Activated B cell treated with CpG ODN at 0.5 μM for 24 hours (primary cell): Measurements from ENCODE around the gene ING5. TPM values are rescaled to one million over a fixed set of nuclear protein-coding genes. Genes with fewer than 3 reads are reported as not detected.

Experiments used
- ATAC-seq: fragments of 200-7000 bp; cut with Tn5 transposase; one replicate; pipeline ENCODE4 v1.10.0; 2021; ENCODE audit warnings: low read depth, mild to moderate bottlenecking, moderate library complexity
- CTCF ChIA-PET: fragments of 350-600 bp; sonication (Branson Sonifier 250); formaldehyde crosslinking; loops from one replicate; lab custom pipeline; 2021; ENCODE audit warnings: antibody characterized with exemption; lab: Charles Lee
- POLR2A ChIA-PET: fragments of 350-600 bp; sonication (Branson Sonifier 250); formaldehyde crosslinking; loops from one replicate; lab custom pipeline; 2021; ENCODE audit warnings: antibody characterized with exemption; lab: Charles Lee
- DNase-seq: peaks from one replicate; pipeline ENCODE4 v3.0.0; 2022
- H3K27ac Mint-ChIP-seq: one replicate; pipeline ENCODE4 v1.8.0; 2020; ENCODE audit warnings: mixed read lengths
- H3K27me3 Mint-ChIP-seq: one replicate; pipeline ENCODE4 v1.8.0; 2021; ENCODE audit warnings: mixed read lengths
- H3K36me3 Mint-ChIP-seq: one replicate; pipeline ENCODE4 v1.8.0; 2021; ENCODE audit warnings: low read depth, mixed read lengths
- H3K4me1 Mint-ChIP-seq: one replicate; pipeline ENCODE4 v1.8.0; 2021; ENCODE audit warnings: mixed read lengths
- H3K4me3 Mint-ChIP-seq: one replicate; pipeline ENCODE4 v1.8.0; 2020; ENCODE audit warnings: mild to moderate bottlenecking, mixed read lengths
- H3K9me3 Mint-ChIP-seq: one replicate; pipeline ENCODE4 v1.8.0; 2020; ENCODE audit warnings: mixed read lengths
- intact Hi-C: fragments of 100-400 bp; cut with micrococcal nuclease; formaldehyde crosslinking; loops from one replicate; pipeline ENCODE4 v1.15.1; 2024
- total RNA-seq: library from RNA; stranded (reverse); gene quantifications from 2 replicates; pipeline ENCODE4 v1.2.3, GENCODE V29; 2022
- TF ChIP-seq, protein P1 (sequence below): fragments of 200-600 bp; IDR thresholded peaks from one replicate; pipeline ENCODE4 v1.8.0; 2022; ENCODE audit warnings: antibody characterized with exemption, mild to moderate bottlenecking

Gene ING5
- total RNA-seq, 1 donor from 2014 or later: 61.1 TPM

- intact Hi-C loops: no loop called here
- CTCF ChIA-PET: interaction anchor here (1.1 kb wide), 1 partner anchor 11 kb away, joined by 3 read pairs; no protein-coding TSS in a partner anchor
- no peak for ATAC-seq
- Mint-ChIP-seq H3K27me3 (no peaks in the 10 kb centered on the region), H3K4me3 (no peak overlapping the region), H3K27ac (no peak overlapping the region), H3K9me3 (no peaks in the 10 kb centered on the region), H3K4me1 (peaks cover 3% of the 10 kb centered on the region), H3K36me3 (peaks cover 74% of the 10 kb centered on the region)
- POLR2A ChIA-PET: no interaction called here
- DNase-seq: no peak
- TF ChIP-seq, protein P1, sequence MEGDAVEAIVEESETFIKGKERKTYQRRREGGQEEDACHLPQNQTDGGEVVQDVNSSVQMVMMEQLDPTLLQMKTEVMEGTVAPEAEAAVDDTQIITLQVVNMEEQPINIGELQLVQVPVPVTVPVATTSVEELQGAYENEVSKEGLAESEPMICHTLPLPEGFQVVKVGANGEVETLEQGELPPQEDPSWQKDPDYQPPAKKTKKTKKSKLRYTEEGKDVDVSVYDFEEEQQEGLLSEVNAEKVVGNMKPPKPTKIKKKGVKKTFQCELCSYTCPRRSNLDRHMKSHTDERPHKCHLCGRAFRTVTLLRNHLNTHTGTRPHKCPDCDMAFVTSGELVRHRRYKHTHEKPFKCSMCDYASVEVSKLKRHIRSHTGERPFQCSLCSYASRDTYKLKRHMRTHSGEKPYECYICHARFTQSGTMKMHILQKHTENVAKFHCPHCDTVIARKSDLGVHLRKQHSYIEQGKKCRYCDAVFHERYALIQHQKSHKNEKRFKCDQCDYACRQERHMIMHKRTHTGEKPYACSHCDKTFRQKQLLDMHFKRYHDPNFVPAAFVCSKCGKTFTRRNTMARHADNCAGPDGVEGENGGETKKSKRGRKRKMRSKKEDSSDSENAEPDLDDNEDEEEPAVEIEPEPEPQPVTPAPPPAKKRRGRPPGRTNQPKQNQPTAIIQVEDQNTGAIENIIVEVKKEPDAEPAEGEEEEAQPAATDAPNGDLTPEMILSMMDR: no peak
These were observed 7.0 kb downstream of the ING5 start for GRCh38 chr2:241708879-241709278.

GRCh38 chr2:241719093-241719492, 17.3 kb downstream of the ING5 start:
- Mint-ChIP-seq H3K4me1 (no peaks in the 10 kb centered on the region), H3K9me3 (no peaks in the 10 kb centered on the region), H3K27ac (no peak overlapping the region), H3K27me3 (no peaks in the 10 kb centered on the region), H3K36me3 (peaks cover 72% of the 10 kb centered on the region), H3K4me3 (no peak overlapping the region)
- intact Hi-C loops: no loop called here
- no peak for ATAC-seq
- POLR2A ChIA-PET: interaction anchor here (0.6 kb wide), 1 partner anchor 21 kb away, joined by 6 read pairs; no protein-coding TSS in a partner anchor
- no peak for DNase-seq
- CTCF ChIA-PET: interaction anchor here (1.2 kb wide), 1 partner anchor 9 kb away, joined by 3 read pairs; no protein-coding TSS in a partner anchor
- TF ChIP-seq, protein P1: no peak

GRCh38 chr2:241720099-241720498, 18.3 kb downstream of the ING5 start:
- CTCF ChIA-PET: interaction anchor here (1.2 kb wide), 1 partner anchor 10 kb away, joined by 3 read pairs; no protein-coding TSS in a partner anchor
- Mint-ChIP-seq H3K9me3 (no peaks in the 10 kb centered on the region), H3K36me3 (peaks cover 71% of the 10 kb centered on the region), H3K27ac (no peak overlapping the region), H3K4me3 (no peak overlapping the region), H3K27me3 (no peaks in the 10 kb centered on the region), H3K4me1 (no peaks in the 10 kb centered on the region)
- DNase-seq (no peak), ATAC-seq (no peak)
- intact Hi-C loops: no loop called here
- TF ChIP-seq, protein P1: no peak
- POLR2A ChIA-PET: no interaction called here

DNA sequence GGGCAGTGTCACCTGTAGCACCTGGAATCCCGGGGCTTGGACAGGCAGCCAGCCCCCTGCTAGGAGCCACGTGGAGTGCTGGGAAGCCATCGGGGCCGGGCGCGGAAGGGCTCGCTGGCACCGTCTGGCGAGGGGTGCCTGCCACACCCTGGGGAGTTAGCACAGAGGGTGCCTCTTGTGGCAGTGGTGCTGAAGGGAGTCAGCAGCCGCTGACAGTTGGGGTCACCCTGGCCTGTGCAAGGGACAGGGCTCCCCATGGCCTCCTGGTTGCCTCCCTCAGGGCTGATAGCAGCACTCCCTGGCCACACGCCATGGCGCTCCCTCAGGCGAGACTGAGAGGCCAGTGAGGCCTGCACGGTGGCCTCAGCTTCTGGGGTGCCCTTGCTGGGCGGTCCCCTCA, 18.7 kb downstream of the ING5 start:
- H3K4me3 Mint-ChIP-seq: no peak overlapping the region
- no peaks in the 10 kb centered on the region for H3K9me3 Mint-ChIP-seq
- ChIA-PET CTCF (no interaction called here), POLR2A (interaction anchor here (0.8 kb wide), 1 partner anchor 19 kb away, joined by 3 read pairs; no protein-coding TSS in a partner anchor)
- H3K4me1 Mint-ChIP-seq: no peaks in the 10 kb centered on the region
- no peak for ATAC-seq
- peaks cover 72% of the 10 kb centered on the region for H3K36me3 Mint-ChIP-seq
- DNase-seq: no peak
- no peaks in the 10 kb centered on the region for H3K27me3 Mint-ChIP-seq
- TF ChIP-seq, protein P1: no peak
- H3K27ac Mint-ChIP-seq: no peak overlapping the region
- intact Hi-C loops: no loop called here

GRCh38 chr2:241721852-241722251, 20.0 kb downstream of the ING5 start:
- Mint-ChIP-seq H3K9me3 (no peaks in the 10 kb centered on the region), H3K4me1 (no peaks in the 10 kb centered on the region), H3K27ac (no peak overlapping the region), H3K36me3 (peaks cover 62% of the 10 kb centered on the region), H3K27me3 (no peaks in the 10 kb centered on the region), H3K4me3 (no peak overlapping the region)
- no peak for DNase-seq
- ATAC-seq: no peak
- TF ChIP-seq, protein P1: no peak
- ChIA-PET CTCF (no interaction called here), POLR2A (interaction anchor here (1.0 kb wide), 1 partner anchor 10 kb away, joined by 8 read pairs; no protein-coding TSS in a partner anchor)
- intact Hi-C loops: no loop called here
